HG02610 (cell line): ENCODE results near the gene GNB1.
"Not testable (repeated sequence)": the region's sequence is repeated elsewhere in the genome, so short reads cannot be mapped to it uniquely, and the experiment has no call there.

Experiments used
- ATAC-seq: cut with Tn5 transposase; IDR thresholded peaks from one replicate; pipeline ENCODE4 v1.9.1; 2021; ENCODE audit warnings: mild to moderate bottlenecking, moderate library complexity; ENCODE audit not compliant: unreplicated experiment

Gene GNB1

DNA sequence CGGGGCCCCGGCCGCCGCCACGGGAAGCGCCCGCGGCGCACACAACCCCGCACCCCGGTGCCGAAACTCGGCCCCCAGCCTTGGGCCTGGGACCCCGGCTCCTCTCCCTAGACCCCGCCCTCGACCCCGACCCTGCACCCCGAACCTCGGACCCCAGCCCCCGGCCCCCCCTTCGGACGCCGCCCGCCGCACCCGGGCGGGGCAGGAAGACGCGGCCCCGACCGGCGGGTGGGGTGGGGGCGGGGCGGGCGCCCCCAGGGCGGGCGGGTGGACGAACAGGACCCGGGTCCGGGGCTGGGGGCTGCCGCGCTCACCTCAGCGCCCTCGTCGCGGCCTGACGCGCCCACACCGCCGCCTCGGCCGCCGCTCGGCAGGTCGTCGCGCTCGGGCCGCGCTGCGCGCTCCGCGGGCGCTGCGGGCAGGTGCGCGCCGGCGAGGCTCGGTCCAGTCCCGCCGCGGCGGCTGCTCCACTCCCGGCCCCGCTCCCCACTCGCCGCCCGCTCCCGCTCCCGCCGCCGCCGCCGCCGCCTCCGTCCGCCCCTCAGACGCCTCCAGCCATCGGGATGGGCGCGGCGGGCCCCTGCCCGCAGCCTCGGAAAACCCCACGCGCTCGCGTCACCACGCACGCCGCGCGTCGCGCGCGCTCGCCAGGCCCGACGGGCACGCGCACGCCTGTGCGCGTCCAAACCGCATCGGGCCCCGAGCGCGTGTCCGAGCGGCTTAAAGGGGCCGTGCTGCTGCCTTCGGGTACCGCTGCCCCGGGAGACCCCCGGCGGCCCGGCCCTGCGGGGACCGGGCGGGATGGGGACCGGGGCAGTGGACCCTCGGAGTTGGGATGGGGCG is at the start of gene GNB1:
TSS of gene GNB1 (minus strand) at position 582 of the 843 bp plus-strand sequence. CDS start 65,634 bp downstream, outside the sequence.
- peak; percentile 51 for ATAC-seq

DNA sequence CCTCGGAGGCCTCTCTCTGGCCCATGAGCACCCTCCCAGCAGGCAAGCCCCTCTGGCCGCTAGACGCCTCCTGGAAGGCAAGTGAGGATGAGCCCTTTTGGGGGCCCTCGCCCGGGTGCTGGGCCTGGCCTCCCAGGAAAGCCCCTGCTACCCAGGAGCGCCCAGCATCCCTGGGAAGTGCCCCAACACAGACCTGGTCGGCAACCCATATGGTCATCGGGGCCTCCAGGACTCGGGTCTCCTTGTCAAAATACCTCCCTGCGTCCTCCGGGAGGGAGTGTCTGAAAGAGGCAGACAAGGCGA is 49.2 kb upstream of the GNB1 start:
- ATAC-seq = no peak

DNA sequence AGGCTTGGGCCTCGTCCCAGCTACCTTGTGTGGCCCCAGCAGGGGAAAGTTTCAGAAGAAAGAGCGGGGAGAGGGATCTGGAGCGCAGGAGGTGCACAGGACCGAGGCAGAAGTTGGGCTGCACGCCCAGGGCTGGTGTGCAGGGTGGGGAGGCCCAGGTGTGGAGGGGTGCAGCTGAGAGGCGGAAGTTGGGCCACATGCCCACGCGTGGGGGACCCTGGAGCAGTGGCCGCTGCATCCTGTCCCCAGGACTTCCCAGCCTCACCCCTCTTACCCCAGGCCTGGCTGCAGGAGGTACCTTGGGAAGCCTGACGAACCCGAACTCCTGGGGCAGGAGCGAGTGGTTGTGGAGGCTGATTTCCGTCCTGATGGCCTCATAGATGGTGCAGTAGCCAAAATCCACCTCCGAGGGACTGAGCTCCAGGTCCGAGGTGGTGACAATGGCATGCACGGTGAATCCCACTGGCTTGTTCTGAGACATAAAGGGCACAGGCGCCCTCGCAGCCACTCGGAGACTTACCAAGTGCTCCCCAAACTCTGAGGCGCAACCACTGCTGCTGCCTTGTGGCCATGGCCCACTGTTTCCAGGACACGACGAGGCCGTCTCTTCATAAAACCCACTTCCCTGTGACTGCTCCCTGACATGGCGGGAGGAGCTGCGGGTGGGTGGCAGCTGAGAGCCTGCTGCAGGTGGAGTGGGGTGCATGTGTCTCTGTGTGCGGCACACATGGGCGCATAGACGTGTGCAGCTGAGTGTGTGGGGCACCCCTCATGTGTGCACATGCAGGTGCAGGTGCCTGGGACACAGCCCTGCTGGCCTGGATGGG is 48.6 kb upstream of the GNB1 start:
- ATAC-seq = no peak

DNA sequence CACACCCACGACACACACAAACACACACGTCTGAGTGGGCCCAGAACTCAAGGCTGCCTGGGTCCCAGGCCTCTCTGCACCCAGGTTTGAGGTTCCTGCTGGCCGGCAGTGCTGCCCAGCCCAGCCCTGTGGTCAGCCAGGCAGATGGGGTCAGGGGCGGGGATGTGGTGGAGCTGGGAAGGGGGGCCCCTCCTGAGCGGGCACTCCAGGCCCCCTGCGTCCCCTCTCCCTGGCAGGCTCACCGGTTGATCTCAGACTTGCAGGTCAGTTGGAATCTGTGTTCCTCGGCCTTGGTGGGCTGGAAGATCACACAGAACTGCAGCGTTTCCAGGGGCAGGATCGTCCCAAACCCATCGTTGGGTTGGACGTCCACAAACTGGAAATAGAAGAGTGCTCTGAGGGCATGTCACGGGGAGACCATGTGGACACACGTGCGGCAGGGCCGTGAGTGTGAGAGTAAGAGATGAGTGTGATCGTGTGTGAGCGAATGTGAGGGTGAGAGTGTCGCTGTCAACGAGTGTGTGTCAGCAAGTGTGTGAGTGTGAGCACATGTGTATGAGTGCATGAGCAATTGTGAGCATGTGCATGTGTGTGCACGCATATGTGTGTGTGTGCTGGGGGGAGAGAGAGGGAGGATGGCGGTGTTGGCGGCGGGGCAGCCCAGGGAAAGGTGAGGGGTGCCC is 47.9 kb upstream of the GNB1 start:
- no peak for ATAC-seq

DNA sequence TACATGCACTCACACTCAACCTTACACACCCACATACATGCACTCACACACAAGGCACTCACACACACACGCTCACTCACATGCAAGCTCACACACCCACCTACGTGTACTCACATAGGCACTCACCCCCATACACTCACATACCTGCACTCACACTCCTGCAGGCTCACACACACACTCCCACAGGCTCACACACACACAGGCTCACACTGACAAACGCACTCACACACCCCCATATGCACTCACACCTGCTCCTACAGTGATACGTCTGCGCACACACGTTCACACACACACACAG is 47.3 kb upstream of the GNB1 start:
- no peak for ATAC-seq

DNA sequence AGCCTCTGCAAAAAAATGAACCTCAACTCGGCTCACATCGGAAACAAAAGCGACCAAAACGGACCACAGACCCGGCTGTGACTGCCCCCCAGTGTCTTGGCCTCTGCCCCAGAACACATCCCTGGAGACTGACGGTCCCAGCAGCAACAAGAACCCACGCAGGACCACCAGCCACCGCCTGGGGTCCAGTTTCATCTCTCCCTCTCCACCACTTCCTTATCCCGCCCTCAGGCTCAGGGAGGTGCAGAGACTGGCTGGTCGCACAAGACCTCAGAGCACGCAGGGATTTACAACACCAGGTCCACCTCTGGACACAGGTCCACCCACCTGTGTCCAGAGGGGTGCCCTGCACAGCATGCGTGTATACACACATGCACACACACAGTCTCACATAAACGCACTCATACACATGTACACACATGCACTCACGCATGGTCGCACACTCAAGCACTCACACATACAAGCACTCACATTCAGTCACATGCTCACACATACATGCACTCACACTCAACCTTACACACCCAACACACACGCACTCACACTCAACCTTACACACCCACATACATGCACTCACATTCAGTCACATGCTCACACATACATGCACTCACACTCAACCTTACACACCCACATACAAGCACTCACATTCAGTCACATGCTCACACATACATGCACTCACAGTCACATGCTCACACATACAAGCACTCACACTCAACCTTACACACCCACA is 46.8 kb upstream of the GNB1 start:
- no peak for ATAC-seq

DNA sequence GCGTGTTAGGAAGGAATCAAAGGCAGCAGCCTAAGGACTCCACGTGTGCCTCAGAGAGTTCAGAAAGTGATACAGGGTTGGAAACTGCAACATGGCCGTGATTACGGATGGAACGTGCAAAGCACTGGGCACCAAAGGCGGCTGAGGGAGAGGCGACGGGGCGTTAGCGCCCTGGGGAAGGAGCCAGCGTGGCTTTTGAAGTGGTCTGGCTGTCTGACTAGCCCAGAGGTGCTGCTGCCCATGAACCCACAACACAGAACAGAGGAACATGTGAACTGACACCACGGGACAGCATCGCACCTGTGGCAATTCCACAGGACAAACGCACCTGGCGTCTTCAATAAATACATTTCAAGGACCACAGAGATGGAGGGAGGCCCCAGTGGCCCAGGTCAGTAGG is 46.2 kb upstream of the GNB1 start:
- no peak for ATAC-seq

DNA sequence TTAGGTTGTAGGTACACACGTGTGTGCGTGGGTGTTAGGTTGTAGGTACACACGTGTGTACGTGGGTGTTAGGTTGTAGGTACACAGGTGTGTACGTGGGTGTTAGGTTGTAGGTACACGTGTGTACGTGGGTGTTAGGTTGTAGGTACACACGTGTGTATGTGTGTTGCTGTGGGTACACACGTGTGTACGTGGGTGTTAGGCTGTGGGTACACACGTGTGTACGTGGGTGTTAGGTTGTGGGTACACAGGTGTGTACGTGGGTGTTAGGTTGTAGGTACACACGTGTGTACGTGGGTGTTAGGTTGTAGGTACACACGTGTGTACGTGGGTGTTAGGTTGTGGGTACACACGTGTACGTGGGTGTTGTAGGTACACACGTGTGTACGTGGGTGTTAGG is 44.0 kb upstream of the GNB1 start:
- ATAC-seq = not testable (repeated sequence)

DNA sequence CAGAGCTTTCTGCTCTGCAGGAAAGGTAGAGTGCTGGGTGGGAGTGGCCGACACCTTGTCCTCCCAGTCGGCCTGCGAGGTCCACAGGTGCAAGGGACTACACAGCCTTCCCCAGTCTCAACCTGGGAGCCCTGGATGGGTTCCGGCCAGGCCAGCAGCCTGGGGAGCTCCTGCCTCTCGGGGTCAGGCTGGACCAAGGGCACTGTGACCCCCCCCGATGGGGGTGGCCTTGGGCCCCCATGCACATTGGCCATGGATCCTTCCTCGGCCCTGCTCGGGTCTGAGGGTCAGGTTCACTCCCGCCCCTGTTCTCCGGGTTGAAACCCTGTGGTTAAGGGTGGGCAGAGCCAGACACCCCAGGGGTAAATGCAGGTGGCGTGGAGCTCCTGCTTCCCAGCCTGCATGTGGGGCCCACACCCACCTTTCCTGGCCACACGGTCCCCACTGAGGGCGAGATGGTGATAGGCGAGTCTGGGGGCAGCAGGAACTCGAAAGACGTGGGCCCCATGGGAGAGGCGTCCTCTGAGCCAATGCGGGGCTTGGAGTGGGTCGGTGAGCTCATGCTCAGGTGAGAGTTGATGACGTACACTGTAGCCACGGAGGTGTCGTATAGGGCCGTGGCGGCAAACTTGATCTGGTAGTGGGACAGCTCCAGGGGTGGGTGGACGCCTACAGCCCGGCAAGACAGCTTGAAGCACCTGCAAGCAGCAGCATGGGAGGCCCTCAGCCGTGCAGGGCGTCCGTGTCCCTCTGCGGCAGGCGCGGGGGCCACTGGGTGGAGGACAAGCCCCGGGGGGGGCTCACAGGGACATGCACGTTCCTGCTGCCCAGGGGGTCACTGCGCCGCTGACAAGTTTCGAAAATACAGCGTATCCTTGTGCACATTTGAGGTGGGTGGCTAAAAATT is 39.0 kb upstream of the GNB1 start:
- ATAC-seq = no peak

DNA sequence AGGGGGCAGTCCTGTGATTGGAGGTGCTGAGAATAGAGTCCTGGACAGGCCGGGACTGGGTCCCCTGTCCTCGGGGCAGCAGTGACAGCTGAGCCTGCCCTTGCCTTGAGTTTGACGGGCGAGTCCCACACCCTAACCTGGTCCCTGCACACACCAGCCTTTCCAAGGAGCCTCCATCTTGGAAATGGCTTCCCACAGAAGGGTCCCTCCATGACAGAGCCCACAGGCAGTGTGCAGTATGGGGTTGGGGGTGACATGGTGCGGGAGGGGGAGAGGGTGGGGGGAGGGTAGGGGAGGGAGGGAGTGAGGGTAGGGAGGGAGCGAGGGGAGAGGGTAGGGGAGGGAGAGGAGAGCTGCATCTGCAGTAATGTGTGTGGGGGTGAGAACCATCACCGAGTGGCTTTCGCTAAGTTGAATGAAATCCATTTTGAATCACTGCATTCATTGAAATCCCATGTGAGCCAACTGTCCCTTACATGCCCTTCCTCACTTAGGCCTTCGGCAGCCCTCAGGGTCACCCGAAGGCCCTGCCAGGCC is 38.3 kb upstream of the GNB1 start:
- ATAC-seq = no peak

DNA sequence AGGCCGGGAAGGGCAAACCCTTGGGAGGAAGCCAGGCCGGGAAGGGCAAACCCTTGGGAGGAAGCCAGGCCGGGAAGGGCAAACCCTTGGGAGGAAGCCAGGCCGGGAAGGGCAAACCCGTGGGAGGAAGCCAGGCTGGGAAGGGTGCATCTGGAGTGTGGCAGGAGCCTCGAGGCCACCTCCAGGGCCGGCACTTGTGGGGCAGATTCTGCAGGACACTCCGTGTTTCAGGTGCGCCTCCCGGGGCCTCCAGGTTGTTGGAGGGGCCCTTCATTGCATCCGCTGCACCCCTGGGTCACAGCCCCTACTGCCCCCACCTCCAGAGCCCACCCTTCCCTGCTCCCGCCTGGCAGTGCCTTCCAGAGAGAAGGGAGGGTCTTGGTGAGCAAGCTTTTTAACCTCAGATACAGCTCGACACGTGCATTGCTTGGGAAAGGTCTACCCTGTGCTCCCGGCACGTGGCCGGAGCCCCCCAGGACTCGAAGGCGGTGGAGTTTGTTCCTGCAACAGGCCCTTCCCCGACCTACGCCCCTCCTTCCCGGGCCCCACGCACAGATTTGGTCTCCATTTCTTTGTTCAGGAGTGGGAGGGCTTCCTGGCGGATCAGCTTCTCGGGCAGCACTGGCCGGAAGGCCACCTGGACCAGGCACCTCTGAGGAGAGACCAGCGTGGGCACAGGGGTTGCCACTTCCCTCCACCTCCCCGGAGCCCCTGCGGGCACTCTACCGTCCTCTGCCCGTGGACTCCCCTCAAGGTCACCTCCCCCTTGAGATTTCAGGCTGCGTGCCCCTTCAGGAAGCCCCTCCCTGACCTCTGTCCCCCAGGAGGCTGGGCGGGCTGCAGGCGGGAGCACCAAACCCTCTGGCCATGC is 37.6 kb upstream of the GNB1 start:
- no peak for ATAC-seq

DNA sequence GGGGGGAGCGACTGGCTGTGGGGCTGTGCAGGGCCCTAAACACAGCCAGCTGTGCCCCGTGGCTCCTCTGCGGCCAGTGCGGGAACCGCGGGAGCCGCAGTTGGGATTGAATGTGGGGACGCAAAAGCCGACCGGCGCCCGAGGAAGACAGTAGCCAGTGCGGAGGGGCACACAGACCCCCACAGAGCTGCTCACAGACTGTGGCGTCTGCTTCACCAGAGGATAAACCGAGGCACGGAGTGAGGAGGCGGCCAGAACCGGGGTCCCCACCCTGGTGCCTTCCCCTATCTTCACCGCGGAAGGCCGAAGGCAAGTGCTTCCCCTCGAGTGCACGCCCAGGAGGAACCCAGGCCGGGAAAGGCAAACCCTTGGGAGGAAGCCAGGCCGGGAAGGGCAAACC is 36.9 kb upstream of the GNB1 start:
- ATAC-seq = no peak

DNA sequence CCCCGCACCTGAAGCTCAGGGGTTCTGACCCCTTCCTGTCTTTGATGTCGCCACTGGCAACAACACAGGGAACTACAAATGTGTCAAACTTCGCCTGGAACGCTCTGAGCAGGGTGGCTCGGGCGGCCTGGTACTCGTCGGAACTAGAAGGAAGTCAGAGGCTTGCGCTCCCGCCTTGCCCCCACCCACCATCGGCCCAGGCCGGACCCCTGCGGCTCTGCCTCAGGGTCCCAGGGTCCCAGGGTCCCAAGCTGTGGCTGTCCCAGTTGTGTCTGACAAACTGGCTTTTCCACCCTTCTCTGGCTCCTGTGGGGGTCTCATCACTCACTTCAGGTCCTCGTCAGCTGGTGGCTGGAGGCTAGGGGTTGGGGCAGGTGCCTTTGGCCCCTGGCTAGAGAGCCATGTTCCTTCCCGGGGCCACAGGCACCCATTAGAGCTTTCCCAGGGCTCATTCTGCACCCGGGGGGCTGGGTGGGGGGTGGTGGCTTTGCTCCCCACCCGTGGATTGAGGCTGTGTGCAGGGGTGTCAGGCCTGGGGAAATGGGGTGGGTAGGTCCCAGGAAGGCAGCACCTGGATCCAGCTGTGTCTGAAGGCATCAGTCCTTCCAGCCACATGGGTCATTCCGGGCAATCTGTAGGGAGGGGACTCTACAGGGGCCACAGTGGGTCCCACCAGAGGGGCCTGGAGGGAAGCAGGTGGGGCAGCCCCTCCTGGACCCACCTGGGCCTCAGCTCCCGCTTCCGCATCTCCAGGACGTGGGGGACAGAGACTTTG is 36.2 kb upstream of the GNB1 start:
- ATAC-seq = no peak

DNA sequence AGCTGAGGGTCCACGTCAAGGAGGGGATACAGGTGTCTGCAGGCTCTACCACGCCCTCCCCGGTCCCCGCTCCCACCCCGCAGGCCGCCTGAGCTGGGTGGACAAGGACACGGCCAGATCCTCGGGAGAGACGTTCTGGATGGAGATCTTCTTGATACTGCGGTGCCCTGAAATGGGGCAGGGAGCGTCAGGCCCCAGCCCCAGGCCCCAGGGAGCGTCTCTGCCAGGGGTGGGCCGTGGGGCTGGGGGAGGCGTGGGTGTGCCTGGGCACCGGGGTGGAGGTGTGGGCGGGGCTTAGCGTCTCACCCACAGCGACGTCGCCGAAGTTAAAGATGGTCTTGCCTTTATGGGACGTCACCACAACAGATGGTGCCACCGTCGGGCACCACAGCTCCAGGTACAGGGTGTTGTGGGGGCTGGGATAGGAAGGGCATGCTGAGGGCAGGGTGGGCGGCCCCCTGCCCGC is 35.5 kb upstream of the GNB1 start:
- no peak for ATAC-seq

DNA sequence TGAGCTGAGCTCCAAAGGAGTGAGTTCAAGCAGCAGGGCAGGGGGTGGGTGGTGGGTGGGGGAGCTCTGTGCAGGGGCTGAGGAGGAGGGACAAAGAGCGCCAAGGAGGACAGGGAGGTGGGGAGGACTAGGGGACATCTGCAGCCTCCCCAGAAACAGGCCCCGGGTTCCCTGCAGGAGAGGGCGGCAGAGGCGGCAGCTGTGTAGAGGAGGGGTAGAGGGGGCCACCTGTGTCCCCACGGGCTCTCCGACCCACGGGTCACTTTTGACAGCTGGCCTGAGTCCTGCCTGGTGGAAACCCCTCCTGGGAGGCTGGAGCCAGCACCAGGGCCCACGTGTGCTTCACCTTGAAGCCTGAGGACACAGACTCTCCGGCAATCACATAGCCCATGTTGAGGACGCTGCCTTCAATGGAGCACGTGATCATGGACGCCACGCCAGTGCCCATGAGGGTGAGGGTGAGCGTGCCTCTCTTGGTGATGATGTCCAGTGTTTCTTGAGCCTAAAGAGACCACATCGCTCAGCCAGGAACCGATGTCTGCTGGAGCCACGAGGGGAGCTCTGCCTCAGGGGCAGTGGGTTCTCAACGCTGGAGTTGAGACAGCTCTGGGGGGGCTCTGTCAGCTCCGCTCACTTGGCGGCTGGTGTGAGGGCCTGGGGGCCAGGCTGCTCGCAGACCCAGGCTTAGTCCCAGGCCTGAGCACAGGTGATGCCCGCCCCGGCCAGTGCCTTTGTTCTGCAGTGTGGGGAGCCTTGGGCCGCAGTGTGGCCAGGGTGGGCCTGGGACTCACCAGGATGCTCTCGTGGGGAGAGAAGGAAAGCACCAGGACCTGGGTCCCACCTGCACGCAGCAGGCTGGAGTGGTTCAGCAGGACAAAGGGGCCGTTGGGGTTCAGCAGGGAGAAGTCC is 34.8 kb upstream of the GNB1 start:
- ATAC-seq = no peak

DNA sequence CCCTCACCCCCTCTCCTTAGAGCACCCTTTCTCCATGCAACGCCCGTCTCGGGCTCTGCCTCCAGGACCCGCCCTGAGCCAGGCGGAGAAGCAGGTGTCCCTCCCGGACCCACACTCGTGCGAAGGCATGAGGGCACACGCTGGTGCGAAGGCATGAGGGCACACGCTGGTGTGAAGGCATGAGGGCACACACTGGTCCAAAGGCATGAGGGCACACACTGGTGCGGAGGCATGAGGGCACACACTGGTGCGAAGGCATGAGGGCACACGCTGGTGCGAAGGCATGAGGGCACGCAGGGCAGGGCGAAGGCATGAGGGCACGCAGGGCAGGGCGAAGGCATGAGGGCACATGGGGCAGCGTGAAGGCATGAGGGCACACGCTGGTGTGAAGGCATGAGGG is 34.0 kb upstream of the GNB1 start:
- ATAC-seq = no peak

DNA sequence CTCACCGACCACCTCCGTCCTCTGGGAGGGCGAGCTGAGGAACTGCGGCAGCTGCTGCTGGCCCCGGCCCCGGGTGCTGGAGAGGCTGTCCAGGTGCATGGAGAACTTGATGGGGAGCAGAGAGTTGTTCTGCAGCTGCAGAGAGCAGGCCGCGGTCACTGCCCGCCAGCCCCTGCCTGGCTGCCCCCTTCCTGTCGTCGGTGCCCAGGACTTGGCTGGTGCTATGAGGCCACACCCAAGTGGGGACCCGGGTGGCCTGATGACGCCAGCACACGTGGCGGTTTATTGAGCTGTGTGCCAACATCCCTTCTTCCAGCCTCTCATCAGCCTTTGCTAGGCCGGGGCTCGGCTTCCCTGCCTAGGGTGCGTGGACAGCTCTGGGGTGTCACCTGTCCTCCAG is 33.5 kb upstream of the GNB1 start:
- ATAC-seq = no peak
